AG09309 (cell line): ENCODE measurements around the gene CAMSAP3.

Source experiments
- DNase-seq: peaks from one replicate; pipeline ENCODE4 v3.0.0-alpha.2; 2010; ENCODE audit warnings: low read depth
- H3K4me3 ChIP-seq: 2 replicates; pipeline ENCODE4 v1.5.1; 2011; ENCODE audit warnings: mild to moderate bottlenecking, low read depth, low read length, moderate library complexity; ENCODE audit not compliant: control insufficient read depth
- TF ChIP-seq, protein P1 (sequence below): IDR thresholded peaks from 2 replicates; pipeline ENCODE4 v1.5.1; 2011; ENCODE audit warnings: mild to moderate bottlenecking, low read depth, low read length, inconsistent platforms; ENCODE audit not compliant: insufficient read depth, control insufficient read depth; ENCODE audit errors: missing control alignments

Gene CAMSAP3

DNA sequence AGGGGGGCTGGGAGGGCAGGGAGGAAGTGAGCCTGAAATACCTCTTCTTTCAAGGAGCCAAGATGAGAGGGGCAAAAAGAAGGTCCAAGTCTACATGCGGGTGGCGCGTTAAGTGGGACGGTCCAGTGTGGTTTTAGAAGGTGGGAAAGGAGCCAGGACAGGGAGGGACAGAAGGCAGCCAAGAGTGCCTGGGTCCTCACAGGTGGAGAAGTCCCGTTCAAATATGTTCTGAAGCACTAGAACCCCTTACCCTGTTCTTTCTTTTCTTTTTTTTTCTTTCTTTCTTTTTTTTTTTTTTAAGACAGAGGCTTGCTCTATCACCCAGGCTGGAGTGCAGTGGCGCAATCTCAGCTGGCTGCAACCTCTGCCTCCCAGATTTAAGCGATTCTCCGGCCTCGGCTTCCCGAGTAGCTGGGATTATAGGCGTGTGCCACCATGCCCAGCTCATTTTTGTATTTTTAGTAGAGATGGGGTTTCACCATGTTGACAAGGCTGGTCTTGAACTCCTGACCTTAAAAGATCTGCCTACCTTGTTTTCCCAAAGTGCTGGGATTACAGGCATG lies 7.4 kb downstream of the CAMSAP3 start:
- TF ChIP-seq, protein P1, sequence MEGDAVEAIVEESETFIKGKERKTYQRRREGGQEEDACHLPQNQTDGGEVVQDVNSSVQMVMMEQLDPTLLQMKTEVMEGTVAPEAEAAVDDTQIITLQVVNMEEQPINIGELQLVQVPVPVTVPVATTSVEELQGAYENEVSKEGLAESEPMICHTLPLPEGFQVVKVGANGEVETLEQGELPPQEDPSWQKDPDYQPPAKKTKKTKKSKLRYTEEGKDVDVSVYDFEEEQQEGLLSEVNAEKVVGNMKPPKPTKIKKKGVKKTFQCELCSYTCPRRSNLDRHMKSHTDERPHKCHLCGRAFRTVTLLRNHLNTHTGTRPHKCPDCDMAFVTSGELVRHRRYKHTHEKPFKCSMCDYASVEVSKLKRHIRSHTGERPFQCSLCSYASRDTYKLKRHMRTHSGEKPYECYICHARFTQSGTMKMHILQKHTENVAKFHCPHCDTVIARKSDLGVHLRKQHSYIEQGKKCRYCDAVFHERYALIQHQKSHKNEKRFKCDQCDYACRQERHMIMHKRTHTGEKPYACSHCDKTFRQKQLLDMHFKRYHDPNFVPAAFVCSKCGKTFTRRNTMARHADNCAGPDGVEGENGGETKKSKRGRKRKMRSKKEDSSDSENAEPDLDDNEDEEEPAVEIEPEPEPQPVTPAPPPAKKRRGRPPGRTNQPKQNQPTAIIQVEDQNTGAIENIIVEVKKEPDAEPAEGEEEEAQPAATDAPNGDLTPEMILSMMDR: no peak
- H3K4me3 ChIP-seq: no peak overlapping the region
- no peak for DNase-seq

DNA sequence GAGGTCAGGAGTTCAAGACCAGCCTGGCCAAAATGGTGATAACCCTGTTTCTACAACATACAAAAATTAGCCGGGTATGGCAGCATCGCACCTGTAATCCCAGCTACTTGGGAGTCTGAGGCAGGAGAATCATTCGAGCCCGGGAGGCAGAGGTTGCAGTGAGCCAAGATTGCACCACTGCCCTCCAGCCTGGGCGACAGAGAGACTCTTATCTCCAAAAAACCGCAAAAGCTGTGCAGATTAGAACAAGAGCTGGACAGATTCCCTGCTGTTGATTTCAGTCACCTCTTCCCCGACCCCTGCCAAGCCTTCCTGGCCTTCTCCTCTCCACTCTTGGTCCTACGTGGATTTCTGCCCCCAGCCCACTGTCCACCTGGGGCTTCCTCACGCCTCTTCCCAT lies 8.3 kb downstream of the CAMSAP3 start:
- no peak for DNase-seq
- TF ChIP-seq, protein P1: no peak
- H3K4me3 ChIP-seq: no peak overlapping the region

DNA sequence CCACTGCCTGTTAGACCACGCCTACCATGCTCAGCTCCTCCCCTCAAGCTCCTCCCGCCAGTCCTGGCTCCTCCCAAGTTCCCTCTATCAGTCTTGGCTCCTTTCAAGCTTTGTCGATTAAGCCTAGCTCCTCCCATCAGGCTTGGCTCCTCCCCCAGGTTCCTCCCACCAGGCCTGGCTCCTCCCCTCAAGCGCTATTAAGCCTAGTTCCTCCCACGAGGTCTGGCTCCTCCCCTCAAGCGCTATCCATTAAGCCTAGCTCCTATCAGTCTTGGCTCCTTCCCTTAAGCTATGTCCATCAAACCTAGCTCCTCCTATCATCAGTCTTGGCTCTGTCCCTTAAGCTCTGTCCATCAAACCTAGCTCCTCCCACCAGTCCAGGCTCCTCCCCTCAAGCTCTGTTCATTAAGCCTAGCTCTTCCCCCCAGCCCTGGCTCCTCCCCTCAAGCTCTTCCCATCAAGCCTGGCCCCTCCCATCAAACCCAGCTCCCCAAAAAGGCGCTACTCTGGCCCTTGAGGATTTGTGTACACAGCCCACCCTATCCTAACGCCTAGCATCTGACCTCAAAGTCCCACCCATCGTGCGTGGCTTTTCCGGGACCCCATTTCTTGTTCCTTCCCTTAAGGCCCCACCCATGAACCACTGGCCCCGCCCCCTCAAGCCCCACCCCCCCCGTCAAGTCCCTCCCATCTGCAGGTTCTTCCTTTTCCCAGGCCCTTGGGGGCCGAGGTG lies 10.0 kb downstream of the CAMSAP3 start:
- TF ChIP-seq, protein P1: no peak
- no peak overlapping the region for H3K4me3 ChIP-seq
- DNase-seq: no peak

DNA sequence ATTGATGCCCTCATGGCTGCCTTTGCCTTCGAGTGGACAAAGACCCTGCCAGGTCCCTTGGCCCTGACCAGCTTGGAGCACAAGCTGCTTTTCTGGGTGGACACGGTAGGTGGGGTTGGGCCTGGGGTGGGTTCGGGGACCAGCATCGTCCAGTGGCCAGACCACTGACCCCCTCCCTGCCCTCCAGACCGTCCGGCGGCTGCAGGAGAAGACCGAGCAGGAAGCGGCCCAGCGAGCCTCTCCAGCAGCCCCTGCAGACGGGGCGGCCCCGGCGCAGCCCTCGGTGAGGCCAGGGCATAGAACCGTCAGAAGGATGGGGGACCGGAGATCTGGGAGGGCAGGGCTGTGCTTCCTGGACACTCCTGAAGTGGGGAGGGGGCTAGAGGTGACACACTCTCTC lies 10.6 kb downstream of the CAMSAP3 start:
- no peak overlapping the region for H3K4me3 ChIP-seq
- TF ChIP-seq, protein P1: no peak

DNA sequence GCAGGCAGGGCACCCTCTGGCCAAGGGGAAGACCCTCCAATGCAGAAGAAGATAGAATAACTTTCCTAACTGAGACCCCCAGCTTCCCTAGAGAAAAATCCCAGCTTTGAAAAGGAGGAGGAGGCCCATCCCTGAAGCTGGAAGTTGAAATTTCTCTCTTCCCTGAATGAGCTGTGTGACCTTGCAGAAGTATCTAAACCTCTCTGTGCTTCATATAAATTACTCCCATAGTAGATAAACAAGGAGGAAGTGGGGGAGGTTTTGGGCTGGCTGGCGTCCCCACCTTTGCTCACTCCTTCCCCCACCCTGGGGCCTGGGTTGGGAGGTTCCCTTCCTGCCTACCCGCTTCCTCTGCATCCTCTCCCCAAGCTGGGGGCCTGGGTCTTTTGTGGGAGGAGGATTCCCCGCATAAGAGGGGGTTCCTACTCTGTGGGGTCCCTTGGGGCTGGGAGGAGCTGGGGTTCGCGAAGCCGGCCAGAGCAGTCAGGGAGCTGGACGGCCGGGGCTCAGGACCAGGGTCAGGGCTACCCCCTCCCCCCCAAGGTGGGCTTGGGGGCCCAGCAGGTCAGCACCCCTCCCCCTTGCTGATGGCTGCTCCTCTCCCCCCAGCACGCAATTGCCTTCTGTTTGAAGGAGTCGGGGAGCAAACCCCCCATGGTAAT lies 11.7 kb downstream of the CAMSAP3 start:
- no peak for DNase-seq
- H3K4me3 ChIP-seq: no peak overlapping the region
- TF ChIP-seq, protein P1: no peak

More for the DNA sequence above, 10.6 kb downstream of the CAMSAP3 start:
- DNase-seq: no peak

DNA sequence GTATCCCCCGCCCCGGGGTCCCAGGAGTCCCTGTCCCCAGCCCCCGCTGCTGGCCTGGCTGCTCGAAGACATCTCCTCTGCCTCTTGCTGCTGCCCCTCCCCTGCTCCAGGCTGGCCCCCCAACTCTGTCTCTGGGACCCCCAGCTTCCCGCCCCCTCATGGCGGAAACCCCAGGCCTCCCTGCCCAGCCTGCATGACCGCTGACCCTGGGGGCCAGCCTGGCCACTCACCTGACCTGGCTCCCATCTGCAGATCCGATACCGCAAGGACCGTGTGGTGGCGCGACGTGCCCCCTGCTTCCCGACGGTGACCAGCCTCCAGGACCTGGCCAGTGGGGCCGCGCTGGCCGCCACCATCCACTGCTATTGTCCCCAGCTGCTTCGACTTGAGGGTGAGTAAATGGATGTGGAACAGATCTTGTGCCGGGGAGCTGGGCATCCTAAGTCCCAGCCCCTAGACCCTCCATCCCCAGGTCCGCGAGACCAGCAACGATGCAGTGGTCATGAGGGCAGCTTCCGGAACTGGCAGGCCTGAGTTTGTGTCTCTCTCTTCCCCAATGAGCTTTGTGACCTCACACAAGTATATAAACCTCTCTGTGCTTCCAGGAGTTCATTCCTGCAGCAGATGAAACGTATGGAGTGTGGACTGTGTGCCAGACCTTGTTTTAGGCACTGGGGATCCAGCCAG lies 12.4 kb downstream of the CAMSAP3 start:
- no peak for DNase-seq
- no peak overlapping the region for H3K4me3 ChIP-seq
- TF ChIP-seq, protein P1: no peak
